ENCODE data around the gene ALX4. TPM values are rescaled to one million over a fixed set of nuclear protein-coding genes. Genes with fewer than 3 reads are reported as not detected.

ALX4 gene
- total and polyA plus RNA-seq, 2 donors (not counting 3 experiments of a cell fraction or from before 2014, with no cell fraction given) = not detected

GRCh38 chr11:44315947-44316658, 6.2 kb upstream of the ALX4 start:
- TF ChIP-seq JUN (IDR thresholded peaks at IDR 0.05; ENCODE audit: borderline replicate concordance, insufficient read depth, insufficient read length, low read depth) (no peak), EZH2 (IDR thresholded peaks at IDR 0.05; ENCODE audit: borderline replicate concordance, low read depth, low read length, severe bottlenecking) (peak; percentile 97)
- Histone ChIP-seq H3K79me2 (ENCODE audit: control insufficient read depth, insufficient read depth, low read length) (no peaks in the 10 kb centered on the region), H3K9me3 (replicated peaks; ENCODE audit: control insufficient read depth, insufficient read depth, low read length) (no peaks in the 10 kb centered on the region), H3K4me2 (ENCODE audit: insufficient read depth, low read length) (no peak overlapping the region), H4K20me1 (replicated peaks; ENCODE audit: control insufficient read depth, extremely low read depth, insufficient read depth, low read length) (no peaks in the 10 kb centered on the region), H3K9me1 (replicated peaks; ENCODE audit: control insufficient read depth, extremely low read depth, insufficient read depth, low read length) (no peaks in the 10 kb centered on the region), H3K4me3 (replicated peaks in 1 of 3; ENCODE audit: insufficient read depth in 1 of 3, low read depth in 1 of 3, low read length in 3 of 3) (no peak overlapping the region), H2AFZ (ENCODE audit: low read depth, low read length) (no peak overlapping the region), H3K27me3 (ENCODE audit: control insufficient read depth in 2 of 2, insufficient read depth in 2 of 2, low read length in 2 of 2) (peaks cover 93 to 95% of the 10 kb centered on the region in 2 experiments), H3K27ac (ENCODE audit: insufficient read depth, low read depth, low read length) (no peak overlapping the region), H3K36me3 (ENCODE audit: control insufficient read depth in 2 of 2, extremely low read depth in 1 of 2, insufficient read depth in 2 of 2, low read length in 2 of 2) (no peaks in the 10 kb centered on the region), H3K4me1 (ENCODE audit: control insufficient read depth, extremely low read depth, insufficient read depth, low read length) (peaks cover 7% of the 10 kb centered on the region), H3K9ac (replicated peaks; ENCODE audit: extremely low read depth, insufficient read depth, low read length) (no peak overlapping the region)
- no TSS peak for BruUV-seq (replicated peaks)
- DNase-seq (ENCODE audit: low read depth, low spot score) (peak; percentile 17), FAIRE-seq (no peak)
- POLR2A ChIA-PET = no interaction called here
- dilution Hi-C loops (cut with MboI; ENCODE audit: extremely low pct_ligation_motif_present, low sequenced_read_pairs) (no loop called here), intact Hi-C loops (cut with micrococcal nuclease) (no loop called here)
- CTCF ChIA-PET = interaction anchor here (0.9 to 1.9 kb wide), 3 partner anchors 10 to 222 kb away, joined by 3 to 5 read pairs (median 3); no protein-coding TSS in a partner anchor

GRCh38 chr11:44314733-44315132, 4.8 kb upstream of the ALX4 start:
- H3K4me2 ChIP-seq (ENCODE audit: insufficient read depth, low read length) = no peak overlapping the region
- H3K9ac ChIP-seq (replicated peaks; ENCODE audit: extremely low read depth, insufficient read depth, low read length) = no peak overlapping the region
- no peaks in the 10 kb centered on the region for H3K36me3 ChIP-seq (ENCODE audit: control insufficient read depth in 2 of 2, extremely low read depth in 1 of 2, insufficient read depth in 2 of 2, low read length in 2 of 2)
- no peak overlapping the region for H3K27ac ChIP-seq (ENCODE audit: insufficient read depth, low read depth, low read length)
- no peak for FAIRE-seq
- peaks cover 7% of the 10 kb centered on the region for H3K4me1 ChIP-seq (ENCODE audit: control insufficient read depth, extremely low read depth, insufficient read depth, low read length)
- no peak for DNase-seq (ENCODE audit: low read depth, low spot score)
- no peaks in the 10 kb centered on the region for H3K79me2 ChIP-seq (ENCODE audit: control insufficient read depth, insufficient read depth, low read length)
- intact Hi-C loops (cut with micrococcal nuclease) (no loop called here), dilution Hi-C loops (cut with MboI; ENCODE audit: extremely low pct_ligation_motif_present, low sequenced_read_pairs) (no loop called here)
- ChIA-PET POLR2A (no interaction called here), CTCF (no interaction called here)
- no peaks in the 10 kb centered on the region for H3K9me1 ChIP-seq (replicated peaks; ENCODE audit: control insufficient read depth, extremely low read depth, insufficient read depth, low read length)
- no TSS peak for BruUV-seq (replicated peaks)
- H2AFZ ChIP-seq (ENCODE audit: low read depth, low read length) = no peak overlapping the region
- peaks cover 93% of the 10 kb centered on the region in 2 experiments for H3K27me3 ChIP-seq (ENCODE audit: control insufficient read depth in 2 of 2, insufficient read depth in 2 of 2, low read length in 2 of 2)
- H4K20me1 ChIP-seq (replicated peaks; ENCODE audit: control insufficient read depth, extremely low read depth, insufficient read depth, low read length) = no peaks in the 10 kb centered on the region
- TF ChIP-seq JUN (IDR thresholded peaks at IDR 0.05; ENCODE audit: borderline replicate concordance, insufficient read depth, insufficient read length, low read depth) (no peak), MYC (IDR thresholded peaks at IDR 0.05; ENCODE audit: low read depth, low read length) (no peak), GATA2 (IDR thresholded peaks at IDR 0.05; ENCODE audit: insufficient read depth, insufficient read length, low read depth, low read length) (no peak), EZH2 (IDR thresholded peaks at IDR 0.05; ENCODE audit: borderline replicate concordance, low read depth, low read length, severe bottlenecking) (no peak), MAX (IDR thresholded peaks at IDR 0.05; ENCODE audit: insufficient read depth, insufficient read length) (no peak), POLR2AphosphoS5 (IDR thresholded peaks at IDR 0.05; ENCODE audit: insufficient read depth, low read depth, low read length) (no peak), POLR2A (IDR thresholded peaks at IDR 0.05; ENCODE audit: low read depth, low read length) (no peak), CTCF (IDR thresholded peaks at IDR 0.05; ENCODE audit: extremely low read depth in 1 of 2, insufficient read depth in 1 of 2, low read depth in 1 of 2, low read length in 2 of 2) (no peak), FOS (IDR thresholded peaks at IDR 0.05; ENCODE audit: borderline replicate concordance, insufficient read depth, low read length) (no peak)
- no peak overlapping the region for H3K4me3 ChIP-seq (replicated peaks in 1 of 3; ENCODE audit: insufficient read depth in 1 of 3, low read depth in 1 of 3, low read length in 3 of 3)
- no peaks in the 10 kb centered on the region for H3K9me3 ChIP-seq (replicated peaks; ENCODE audit: control insufficient read depth, insufficient read depth, low read length)

Data from endothelial cell of umbilical vein (primary cell).